ENCODE measurements around the gene FAM168A. TPM values are rescaled to one million over a fixed set of nuclear protein-coding genes. Genes with fewer than 3 reads are reported as not detected.

The FAM168A gene
- total and polyA plus RNA-seq, 2 donors from 2014 or later = 8.9 to 38.1 TPM

GRCh38 chr11:73398132-73398526, 199.8 kb downstream of the FAM168A start:
- Histone ChIP-seq H3K27ac (ENCODE audit: low read depth in 2 of 2, low read length in 2 of 2) (no peak overlapping the region), H3K4me1 (ENCODE audit: control insufficient read depth in 2 of 3, insufficient read depth in 2 of 3, low read depth in 1 of 3, low read length in 3 of 3) (peaks cover 0 to 2% (median 0%) of the 10 kb centered on the region in 3 donors), H3K4me3 (ENCODE audit: low read length in 3 of 3) (no peak overlapping the region), H3K9ac (ENCODE audit: low read length in 3 of 3) (no peak overlapping the region), H3K36me3 (ENCODE audit: control insufficient read depth in 2 of 3, insufficient read depth in 3 of 3, low read length in 3 of 3) (no peaks in the 10 kb centered on the region), H3K27me3 (ENCODE audit: control insufficient read depth, insufficient read depth, low read length) (no peaks in the 10 kb centered on the region), H3K9me3 (ENCODE audit: control insufficient read depth in 2 of 3, insufficient read depth in 1 of 3, low read length in 3 of 3) (no peaks in the 10 kb centered on the region)
- TF ChIP-seq CTCF (IDR thresholded peaks at IDR 0.05; ENCODE audit: borderline replicate concordance, extremely low read depth, insufficient read depth) = no peak
- no peak for FAIRE-seq
- intact Hi-C loops (cut with DNase I) = loop anchor here (10.0 kb wide), 2 partner anchors 53 to 103 kb away; no protein-coding TSS in a partner anchor
- no peak for DNase-seq

- Histone ChIP-seq H3K4me1 (ENCODE audit: control insufficient read depth in 2 of 3, insufficient read depth in 2 of 3, low read depth in 1 of 3, low read length in 3 of 3) (peaks cover 0 to 2% (median 0%) of the 10 kb centered on the region in 3 donors), H3K36me3 (ENCODE audit: control insufficient read depth in 2 of 3, insufficient read depth in 3 of 3, low read length in 3 of 3) (no peaks in the 10 kb centered on the region), H3K9ac (ENCODE audit: low read length in 3 of 3) (no peak overlapping the region), H3K27ac (ENCODE audit: low read depth in 2 of 2, low read length in 2 of 2) (no peak overlapping the region), H3K4me3 (ENCODE audit: low read length in 3 of 3) (no peak overlapping the region), H3K27me3 (ENCODE audit: control insufficient read depth, insufficient read depth, low read length) (no peaks in the 10 kb centered on the region), H3K9me3 (ENCODE audit: control insufficient read depth in 2 of 3, insufficient read depth in 1 of 3, low read length in 3 of 3) (no peaks in the 10 kb centered on the region)
- DNase-seq = no peak
- TF ChIP-seq CTCF (IDR thresholded peaks at IDR 0.05; ENCODE audit: borderline replicate concordance, extremely low read depth, insufficient read depth) = no peak
- intact Hi-C loops (cut with DNase I) = loop anchor here (10.0 kb wide), 2 partner anchors 53 to 103 kb away; no protein-coding TSS in a partner anchor
- FAIRE-seq = no peak
These were observed 200.3 kb downstream of the FAM168A start for GRCh38 chr11:73397468-73398131.

- no peaks in the 10 kb centered on the region for H3K9me3 ChIP-seq (ENCODE audit: control insufficient read depth in 2 of 3, insufficient read depth in 1 of 3, low read length in 3 of 3)
- H3K36me3 ChIP-seq (ENCODE audit: control insufficient read depth in 2 of 3, insufficient read depth in 3 of 3, low read length in 3 of 3) = no peaks in the 10 kb centered on the region
- DNase-seq = no peak
- TF ChIP-seq CTCF (IDR thresholded peaks at IDR 0.05; ENCODE audit: borderline replicate concordance, extremely low read depth, insufficient read depth) = no peak
- intact Hi-C loops (cut with DNase I) = loop anchor here (10.0 kb wide), 2 partner anchors 52 to 102 kb away; no protein-coding TSS in a partner anchor
- peaks cover 0 to 2% (median 0%) of the 10 kb centered on the region in 3 donors for H3K4me1 ChIP-seq (ENCODE audit: control insufficient read depth in 2 of 3, insufficient read depth in 2 of 3, low read depth in 1 of 3, low read length in 3 of 3)
- no peak overlapping the region for H3K4me3 ChIP-seq (ENCODE audit: low read length in 3 of 3)
- no peaks in the 10 kb centered on the region for H3K27me3 ChIP-seq (ENCODE audit: control insufficient read depth, insufficient read depth, low read length)
- H3K27ac ChIP-seq (ENCODE audit: low read depth in 2 of 2, low read length in 2 of 2) = no peak overlapping the region
- no peak overlapping the region for H3K9ac ChIP-seq (ENCODE audit: low read length in 3 of 3)
- FAIRE-seq = no peak
These were observed 200.9 kb downstream of the FAM168A start for GRCh38 chr11:73396985-73397384.

Measured in kidney (tissue), 14 donors.